Measurements from ENCODE around the gene LZTR1. TPM values are rescaled to one million over a fixed set of nuclear protein-coding genes. Genes with fewer than 3 reads are reported as not detected.

LZTR1 gene
- total RNA-seq, 4 donors from 2014 or later: 37.1 to 67.2 (median 55.7) TPM

GRCh38 chr22:20951932-20952380, 30.1 kb upstream of the LZTR1 start:
- H3K9me3 ChIP-seq: no peaks in the 10 kb centered on the region
- 89 to 96% methylated on average over 8 of the region's 8 CpGs for WGBS, 2 donors
- no peak overlapping the region for H3K27ac ChIP-seq
- no peaks in the 10 kb centered on the region for H3K27me3 ChIP-seq
- DNase-seq: no peak
- intact Hi-C loops (cut with DNase I): no loop called here
- TF ChIP-seq POLR2A (IDR thresholded peaks at IDR 0.05): no peak
- TF ChIP-seq, protein P1, sequence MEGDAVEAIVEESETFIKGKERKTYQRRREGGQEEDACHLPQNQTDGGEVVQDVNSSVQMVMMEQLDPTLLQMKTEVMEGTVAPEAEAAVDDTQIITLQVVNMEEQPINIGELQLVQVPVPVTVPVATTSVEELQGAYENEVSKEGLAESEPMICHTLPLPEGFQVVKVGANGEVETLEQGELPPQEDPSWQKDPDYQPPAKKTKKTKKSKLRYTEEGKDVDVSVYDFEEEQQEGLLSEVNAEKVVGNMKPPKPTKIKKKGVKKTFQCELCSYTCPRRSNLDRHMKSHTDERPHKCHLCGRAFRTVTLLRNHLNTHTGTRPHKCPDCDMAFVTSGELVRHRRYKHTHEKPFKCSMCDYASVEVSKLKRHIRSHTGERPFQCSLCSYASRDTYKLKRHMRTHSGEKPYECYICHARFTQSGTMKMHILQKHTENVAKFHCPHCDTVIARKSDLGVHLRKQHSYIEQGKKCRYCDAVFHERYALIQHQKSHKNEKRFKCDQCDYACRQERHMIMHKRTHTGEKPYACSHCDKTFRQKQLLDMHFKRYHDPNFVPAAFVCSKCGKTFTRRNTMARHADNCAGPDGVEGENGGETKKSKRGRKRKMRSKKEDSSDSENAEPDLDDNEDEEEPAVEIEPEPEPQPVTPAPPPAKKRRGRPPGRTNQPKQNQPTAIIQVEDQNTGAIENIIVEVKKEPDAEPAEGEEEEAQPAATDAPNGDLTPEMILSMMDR (IDR thresholded peaks at IDR 0.05): no peak
- H3K4me3 ChIP-seq (replicated peaks in 1 of 3): no peak overlapping the region
- H3K4me1 ChIP-seq: peaks cover 3 to 7% of the 10 kb centered on the region in 2 donors
- peaks cover 16 to 20% of the 10 kb centered on the region in 2 donors for H3K36me3 ChIP-seq

GRCh38 chr22:20952544-20953341, 29.4 kb upstream of the LZTR1 start:
- peaks cover 4 to 12% of the 10 kb centered on the region in 2 donors for H3K4me1 ChIP-seq
- peaks cover 16 to 20% of the 10 kb centered on the region in 2 donors for H3K36me3 ChIP-seq
- no peak overlapping the region for H3K27ac ChIP-seq
- H3K9me3 ChIP-seq: no peaks in the 10 kb centered on the region
- WGBS, 2 donors: 92 to 93% methylated on average over 13 of the region's 13 CpGs
- intact Hi-C loops (cut with DNase I): no loop called here
- no peak for TF ChIP-seq POLR2A (IDR thresholded peaks at IDR 0.05)
- TF ChIP-seq, protein P1 (IDR thresholded peaks at IDR 0.05): no peak
- no peak for DNase-seq
- no peaks in the 10 kb centered on the region for H3K27me3 ChIP-seq
- H3K4me3 ChIP-seq (replicated peaks in 1 of 3): no peak overlapping the region

DNA sequence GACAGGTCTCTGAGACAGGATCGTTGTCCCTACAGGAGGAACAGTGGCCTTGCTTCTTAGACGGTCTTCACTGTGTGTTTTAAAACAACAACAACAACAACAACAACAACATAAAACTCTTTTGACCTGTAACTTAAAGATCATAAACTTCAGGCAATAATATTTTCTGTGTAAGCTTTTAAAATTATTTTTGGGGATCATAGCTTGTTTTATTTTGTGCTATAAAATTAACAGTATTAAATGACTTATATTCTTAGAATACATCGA, 28.8 kb upstream of the LZTR1 start:
- H3K9me3 ChIP-seq: no peaks in the 10 kb centered on the region
- TF ChIP-seq POLR2A (IDR thresholded peaks at IDR 0.05): no peak
- TF ChIP-seq, protein P1 (IDR thresholded peaks at IDR 0.05): no peak
- DNase-seq: no peak
- no peak overlapping the region for H3K27ac ChIP-seq
- H3K4me1 ChIP-seq: peaks cover 4 to 17% of the 10 kb centered on the region in 2 donors
- peaks cover 16 to 20% of the 10 kb centered on the region in 2 donors for H3K36me3 ChIP-seq
- H3K4me3 ChIP-seq (replicated peaks in 1 of 3): no peak overlapping the region
- H3K27me3 ChIP-seq: no peaks in the 10 kb centered on the region
- intact Hi-C loops (cut with DNase I): no loop called here
- WGBS, 2 donors: 74 to 82% methylated on average over 3 of the region's 3 CpGs

- H3K36me3 ChIP-seq: peaks cover 16 to 20% of the 10 kb centered on the region in 2 donors
- H3K4me3 ChIP-seq (replicated peaks in 1 of 3): no peak overlapping the region
- no peak overlapping the region for H3K27ac ChIP-seq
- no peaks in the 10 kb centered on the region for H3K9me3 ChIP-seq
- no peak for TF ChIP-seq POLR2A (IDR thresholded peaks at IDR 0.05)
- TF ChIP-seq, protein P1 (IDR thresholded peaks at IDR 0.05): no peak
- no peak for DNase-seq
- 88 to 97% methylated on average over 6 to 7 of the region's 8 CpGs for WGBS, 2 donors
- H3K27me3 ChIP-seq: no peaks in the 10 kb centered on the region
- intact Hi-C loops (cut with DNase I): no loop called here
- H3K4me1 ChIP-seq: peaks cover 4 to 19% of the 10 kb centered on the region in 2 donors
Measured at GRCh38 chr22:20953668-20954500, 28.2 kb upstream of the LZTR1 start.

GRCh38 chr22:20955548-20955947, 26.5 kb upstream of the LZTR1 start:
- Histone ChIP-seq H3K4me1 (peaks cover 4 to 19% of the 10 kb centered on the region in 2 donors), H3K27me3 (no peaks in the 10 kb centered on the region), H3K9me3 (no peaks in the 10 kb centered on the region), H3K4me3 (replicated peaks in 1 of 3) (no peak overlapping the region), H3K27ac (no peak overlapping the region), H3K36me3 (peaks cover 13 to 15% of the 10 kb centered on the region in 2 donors)
- intact Hi-C loops (cut with DNase I): no loop called here
- DNase-seq: no peak
- TF ChIP-seq, protein P1 (IDR thresholded peaks at IDR 0.05): no peak
- no peak for TF ChIP-seq POLR2A (IDR thresholded peaks at IDR 0.05)
- 81 to 87% methylated on average over 7 of the region's 7 CpGs for WGBS, 2 donors
